ENCODE results near the gene THSD7B.

THSD7B gene

DNA sequence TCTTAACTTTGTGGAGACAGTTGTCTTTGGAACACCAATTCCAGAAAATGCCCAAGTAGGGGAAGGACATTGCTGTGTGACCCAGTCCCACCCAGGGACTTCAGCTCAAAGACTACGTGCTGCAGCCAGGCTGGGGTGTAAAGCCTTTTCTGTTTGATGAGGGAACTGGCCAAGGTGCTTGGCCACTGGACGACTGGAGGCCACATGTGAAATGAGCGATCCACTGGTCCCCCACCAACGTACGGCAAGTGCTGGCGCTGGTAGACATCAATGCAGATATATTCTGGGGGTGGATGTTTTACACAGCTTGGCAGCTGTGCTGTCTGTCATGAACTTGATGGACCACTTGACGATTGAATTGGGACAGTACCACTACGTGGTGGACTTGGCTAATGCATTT lies 616.4 kb downstream of the THSD7B start:
- no peak for DNase-seq (ENCODE audit: low read depth in 3 of 3)

DNA sequence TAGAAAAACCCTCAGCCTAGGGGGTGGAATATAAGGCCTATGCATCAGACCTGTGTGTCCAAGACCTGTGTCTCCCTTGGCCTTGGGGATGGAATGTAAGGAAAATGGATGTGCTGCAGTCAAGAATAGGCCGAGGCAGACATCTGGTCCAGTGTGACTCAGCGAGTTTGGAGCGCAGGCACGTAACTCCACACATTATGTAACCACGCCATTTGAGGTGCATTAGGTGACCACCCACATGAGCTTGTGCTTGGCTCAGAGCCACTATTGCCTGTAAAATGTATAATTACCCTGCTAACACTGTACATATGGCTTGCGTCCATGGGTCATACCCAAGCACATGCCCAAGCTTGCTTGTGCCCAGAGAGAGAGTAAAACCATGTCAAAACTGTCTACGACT lies 618.0 kb downstream of the THSD7B start:
- DNase-seq (ENCODE audit: low read depth in 3 of 3), result no peak

DNA sequence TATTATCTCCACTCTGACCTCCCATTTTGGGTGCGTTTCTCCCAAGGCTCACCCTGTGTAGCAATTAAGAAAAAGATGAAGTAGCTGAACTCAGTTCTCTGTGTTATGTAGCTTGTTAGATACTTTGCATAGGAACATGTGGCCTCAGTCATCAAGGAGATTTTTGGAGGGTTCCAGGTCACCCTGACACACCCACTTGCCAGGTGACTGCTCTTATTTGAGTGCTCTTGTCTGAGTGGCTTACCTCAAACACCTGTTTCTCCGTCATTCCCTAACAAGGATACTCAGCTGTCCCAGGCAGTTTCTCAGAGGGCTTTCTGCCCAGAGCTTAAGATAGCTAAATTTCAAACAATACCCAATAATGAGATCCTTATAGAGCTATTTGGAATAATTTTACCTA lies 621.7 kb downstream of the THSD7B start:
- no peak for DNase-seq (ENCODE audit: low read depth in 3 of 3)

DNA sequence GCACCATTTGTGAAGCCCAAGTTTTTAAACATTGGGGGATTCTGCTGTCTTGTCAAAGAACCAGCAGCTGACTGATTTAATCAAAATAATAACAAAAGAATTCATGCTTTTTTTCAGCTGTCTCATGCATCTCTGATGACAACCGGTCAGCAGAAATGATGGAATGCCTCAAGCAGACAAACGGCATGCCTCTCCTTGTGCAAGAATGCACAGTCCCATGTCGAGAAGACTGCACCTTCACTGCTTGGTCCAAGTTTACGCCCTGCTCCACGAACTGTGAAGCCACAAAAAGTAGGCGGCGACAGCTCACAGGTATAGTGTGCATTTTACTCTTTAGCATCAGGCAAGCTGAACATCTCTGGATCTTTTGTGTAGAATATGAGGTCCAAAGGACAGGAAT lies 640.2 kb downstream of the THSD7B start:
- DNase-seq (ENCODE audit: low read depth in 3 of 3), result no peak

DNA sequence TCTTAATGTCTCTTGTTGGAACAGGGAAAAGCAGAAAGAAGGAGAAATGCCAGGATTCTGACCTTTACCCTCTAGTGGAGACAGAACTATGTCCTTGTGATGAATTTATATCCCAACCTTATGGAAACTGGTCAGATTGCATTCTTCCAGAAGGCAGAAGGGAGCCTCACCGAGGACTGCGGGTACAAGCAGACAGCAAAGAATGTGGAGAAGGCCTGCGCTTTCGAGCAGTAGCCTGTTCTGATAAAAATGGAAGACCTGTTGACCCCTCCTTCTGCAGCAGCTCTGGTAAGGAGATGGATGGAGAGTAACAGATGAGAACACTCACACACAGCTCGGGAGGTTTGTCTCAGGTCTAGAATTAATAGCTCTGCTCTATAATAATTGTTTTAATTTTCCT lies 646.2 kb downstream of the THSD7B start:
- DNase-seq (ENCODE audit: low read depth in 3 of 3), result no peak

DNA sequence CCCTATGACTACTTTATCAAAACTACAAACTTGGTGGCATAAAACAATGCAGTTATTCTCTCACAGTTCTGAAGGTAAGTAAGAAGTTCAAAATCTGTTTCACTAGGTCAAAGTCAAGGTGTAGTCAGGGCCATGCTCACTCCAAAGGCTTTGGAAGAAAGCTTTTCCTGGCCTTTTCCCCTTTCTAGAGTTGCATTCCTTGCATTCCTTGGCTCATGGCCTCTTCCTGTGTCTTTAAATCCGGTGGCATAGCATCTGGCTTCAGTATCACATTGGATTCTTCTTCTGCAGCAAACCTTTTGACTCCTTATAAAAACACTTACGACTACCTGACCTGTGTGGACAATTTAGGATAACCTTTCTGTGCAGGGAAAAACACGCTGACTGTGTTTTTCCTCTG lies 655.4 kb downstream of the THSD7B start:
- DNase-seq (ENCODE audit: low read depth in 3 of 3), result no peak

DNA sequence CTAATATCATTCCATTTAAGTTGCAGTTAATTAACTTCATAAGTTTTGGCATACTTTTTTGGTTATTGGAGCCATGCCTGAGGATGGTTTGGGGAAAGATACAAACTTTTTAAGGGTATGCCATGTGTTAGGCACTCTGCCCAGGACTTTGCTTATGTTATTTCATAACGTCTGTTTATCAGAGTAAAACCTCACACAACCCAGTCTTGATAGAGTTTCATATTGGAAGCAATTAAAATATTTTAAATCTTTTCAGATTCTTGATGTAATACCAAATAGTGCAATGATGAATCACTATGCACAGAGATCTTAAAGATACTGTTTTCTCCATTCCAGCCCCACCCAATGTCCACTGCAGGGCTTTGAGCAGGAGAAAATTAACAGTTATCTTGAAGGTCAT lies 669.8 kb downstream of the THSD7B start:
- DNase-seq (ENCODE audit: low read depth in 3 of 3), result no peak

DNA sequence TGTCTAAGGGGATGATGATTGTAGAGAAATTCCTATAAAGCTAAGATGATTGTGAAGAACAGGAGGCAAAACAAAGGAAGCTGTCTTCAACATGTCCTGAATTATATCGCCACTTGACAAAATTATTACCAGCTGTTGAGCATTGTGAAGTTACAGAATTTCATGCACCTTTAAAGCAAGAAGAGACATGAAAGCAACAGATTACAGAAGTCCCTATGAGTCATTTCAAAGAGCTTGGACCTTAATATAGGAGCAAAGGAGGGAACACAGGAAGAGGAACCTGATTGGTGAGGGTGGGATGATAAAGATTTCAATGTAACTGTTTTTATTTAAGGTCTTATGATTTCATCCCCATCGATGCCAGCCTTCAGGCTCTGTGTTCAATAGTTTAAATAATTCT lies 672.0 kb downstream of the THSD7B start:
- DNase-seq (ENCODE audit: low read depth in 3 of 3), result no peak

DNA sequence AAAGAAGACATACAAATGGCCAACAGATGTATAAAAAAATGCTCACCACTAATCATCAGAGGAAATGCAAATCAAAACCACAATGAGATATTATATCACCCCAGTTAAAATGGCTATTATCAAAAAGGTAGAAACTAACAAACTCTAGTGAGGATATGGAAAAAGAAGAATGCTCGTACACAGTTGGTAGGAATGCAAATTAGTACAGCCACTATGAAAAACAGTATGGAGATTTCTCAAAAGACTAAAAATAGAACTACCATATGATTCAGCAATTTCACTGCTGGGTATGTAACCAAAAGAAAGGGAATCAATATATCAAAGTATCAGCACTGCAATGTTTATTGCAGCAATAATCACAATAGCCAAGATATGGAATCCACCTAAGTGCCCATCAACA lies 679.6 kb downstream of the THSD7B start:
- no peak for DNase-seq (ENCODE audit: low read depth in 3 of 3)

DNA sequence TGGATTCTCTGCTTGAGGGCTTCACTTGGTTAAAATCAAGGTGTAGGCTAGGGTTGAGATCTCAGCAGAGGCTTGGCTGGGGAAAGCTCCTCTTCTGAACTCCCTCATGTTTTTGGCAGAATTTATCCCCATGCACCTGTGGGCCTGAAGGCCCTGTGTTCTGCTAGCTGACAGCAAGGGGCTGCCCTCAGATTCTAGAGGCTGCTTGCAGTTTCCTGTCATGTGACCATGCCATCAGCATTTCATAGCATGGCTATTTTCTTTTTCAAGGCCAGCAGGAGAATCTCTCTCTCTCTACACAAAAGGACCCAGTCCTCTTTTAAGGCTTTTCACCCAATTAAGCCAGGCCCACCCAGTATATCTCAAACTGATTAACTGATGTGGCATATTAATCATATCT lies 684.1 kb downstream of the THSD7B start:
- no peak for DNase-seq (ENCODE audit: low read depth in 3 of 3)

DNA sequence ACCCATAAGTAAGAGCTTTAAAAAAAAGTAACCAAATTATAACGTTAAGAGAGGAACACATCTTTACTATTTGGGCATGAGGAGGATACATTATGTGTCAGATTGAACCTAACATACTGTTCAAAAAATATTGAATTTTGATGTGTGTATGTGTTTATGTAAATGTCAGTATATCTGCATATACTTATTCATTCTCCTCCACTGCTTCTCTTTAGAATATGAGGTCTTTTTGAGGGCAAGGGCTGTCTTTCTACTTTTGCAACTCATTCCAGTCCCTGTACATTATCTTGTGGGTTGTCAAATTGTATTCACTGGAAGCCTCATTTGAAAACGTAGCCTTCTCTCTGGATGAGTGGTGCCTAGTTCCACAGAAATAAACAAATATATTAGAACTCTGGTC lies 689.5 kb downstream of the THSD7B start:
- DNase-seq (ENCODE audit: low read depth in 3 of 3), result no peak

DNA sequence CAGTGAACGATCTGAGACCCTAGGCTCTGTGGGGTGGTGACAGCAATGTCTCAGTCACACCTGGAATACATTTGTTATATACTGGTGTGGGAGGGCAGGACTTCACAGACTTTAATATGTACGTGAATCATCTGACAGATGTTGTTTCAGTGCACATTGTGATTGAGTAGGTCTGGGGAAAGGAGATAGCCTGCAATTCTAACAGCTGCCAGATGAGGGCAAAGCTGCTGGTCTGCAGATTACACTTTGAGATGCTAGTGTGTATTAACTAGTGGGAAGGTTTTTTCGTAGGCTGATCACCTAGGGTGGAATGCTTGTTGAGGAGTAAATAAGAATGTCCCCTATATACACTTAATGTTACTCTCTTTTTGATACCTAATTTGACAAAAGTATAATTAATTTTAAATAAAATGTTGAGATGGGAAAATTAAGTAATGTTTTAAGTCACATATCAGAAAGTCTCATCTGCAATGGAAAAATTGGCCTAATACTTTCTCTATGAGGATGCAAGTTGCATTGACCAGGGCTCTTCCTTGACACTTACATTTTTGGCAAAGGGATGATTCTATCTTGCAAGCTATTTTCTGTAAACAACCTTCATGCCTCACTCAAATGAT lies 702.0 kb downstream of the THSD7B start:
- no peak for DNase-seq (ENCODE audit: low read depth in 3 of 3)

DNA sequence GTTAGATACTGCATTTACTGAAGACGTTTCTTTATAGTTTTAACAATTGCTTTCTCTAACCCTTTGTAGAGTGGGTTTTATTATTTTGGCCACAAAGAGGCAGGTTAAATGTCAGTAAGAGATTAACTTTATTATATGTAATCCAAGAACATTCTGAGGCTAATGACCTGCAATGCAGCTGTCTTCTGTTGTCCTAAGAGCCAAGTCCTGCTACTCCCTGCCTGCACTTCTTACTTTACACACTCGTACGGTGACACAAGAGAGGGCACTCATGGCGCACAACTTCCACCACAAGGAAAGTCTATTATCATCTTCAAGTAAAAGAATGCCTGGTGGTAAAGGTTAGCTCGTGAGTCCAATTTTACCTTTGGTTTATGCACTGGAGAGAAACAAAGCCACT lies 727.9 kb downstream of the THSD7B start:
- no peak for DNase-seq (ENCODE audit: low read depth in 3 of 3)

DNA sequence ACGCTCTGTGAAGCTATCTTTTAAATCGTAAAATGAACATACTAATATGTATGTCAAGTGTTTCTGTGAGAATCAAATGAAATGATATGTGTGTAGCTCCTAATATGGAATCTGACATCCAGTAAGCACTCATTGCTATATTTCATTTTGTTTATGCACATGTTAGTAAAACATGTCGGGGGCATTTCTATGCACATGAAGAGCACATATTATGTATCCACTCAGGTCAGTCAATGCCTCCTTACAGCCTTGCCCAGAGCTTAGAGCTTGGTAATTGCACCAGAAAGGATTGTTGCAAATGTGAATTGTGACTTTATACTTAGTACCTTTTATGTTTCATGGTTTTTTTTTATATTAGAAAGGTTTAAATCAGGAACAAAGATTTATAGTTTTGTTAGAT lies 735.3 kb downstream of the THSD7B start:
- no peak for DNase-seq (ENCODE audit: low read depth in 3 of 3)

DNA sequence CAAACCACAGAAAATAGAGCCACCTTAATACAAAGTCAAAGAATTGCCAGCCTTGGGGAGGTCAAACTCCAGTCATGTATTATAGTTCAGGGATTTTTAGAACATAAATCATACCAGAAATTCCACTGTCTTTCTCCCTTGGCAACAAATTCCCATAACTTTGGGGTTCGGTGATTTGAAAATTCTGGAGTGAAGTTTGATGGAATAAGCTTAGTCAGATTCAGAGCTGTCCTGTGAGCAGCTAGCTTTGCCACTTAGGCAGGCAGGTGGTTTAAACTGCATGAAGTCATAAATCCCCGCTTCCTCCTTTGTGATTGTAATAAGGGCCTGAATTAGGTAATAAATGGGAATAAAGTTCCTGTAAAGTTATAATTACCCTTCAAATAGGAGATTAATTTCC lies 741.9 kb downstream of the THSD7B start:
- DNase-seq (ENCODE audit: low read depth in 3 of 3), result no peak

DNA sequence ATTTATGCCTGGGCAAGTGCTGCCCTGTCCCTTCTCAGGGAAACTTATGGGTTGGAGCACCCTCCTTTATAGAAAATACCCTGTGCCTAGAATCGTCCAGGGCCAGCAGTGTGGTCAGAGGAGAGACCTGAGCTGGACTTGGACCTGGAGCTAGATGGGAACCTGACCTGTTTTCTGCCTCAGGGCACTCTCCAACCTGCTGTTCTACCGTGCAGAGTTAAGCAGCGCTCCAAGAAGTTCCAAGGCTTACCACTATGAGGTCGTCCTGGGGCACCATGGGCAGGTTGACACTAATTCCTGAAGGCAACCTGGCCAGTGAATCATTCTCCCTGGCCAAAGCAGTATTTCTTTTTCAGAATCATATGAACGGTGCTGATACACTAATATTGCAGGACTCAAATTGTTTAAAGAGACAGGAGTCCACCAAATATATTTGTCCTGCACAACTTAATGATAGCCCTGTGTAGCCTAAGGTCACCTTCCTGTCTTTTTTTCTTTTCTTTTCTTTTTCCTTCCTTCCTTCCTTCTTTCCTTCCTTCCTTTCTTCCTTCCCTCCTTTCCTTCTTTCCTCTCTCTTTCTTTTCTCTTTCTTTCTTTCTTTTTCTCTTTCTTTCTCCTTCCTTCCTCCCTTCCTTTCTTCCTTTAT lies 743.5 kb downstream of the THSD7B start:
- no peak for DNase-seq (ENCODE audit: low read depth in 3 of 3)

DNA sequence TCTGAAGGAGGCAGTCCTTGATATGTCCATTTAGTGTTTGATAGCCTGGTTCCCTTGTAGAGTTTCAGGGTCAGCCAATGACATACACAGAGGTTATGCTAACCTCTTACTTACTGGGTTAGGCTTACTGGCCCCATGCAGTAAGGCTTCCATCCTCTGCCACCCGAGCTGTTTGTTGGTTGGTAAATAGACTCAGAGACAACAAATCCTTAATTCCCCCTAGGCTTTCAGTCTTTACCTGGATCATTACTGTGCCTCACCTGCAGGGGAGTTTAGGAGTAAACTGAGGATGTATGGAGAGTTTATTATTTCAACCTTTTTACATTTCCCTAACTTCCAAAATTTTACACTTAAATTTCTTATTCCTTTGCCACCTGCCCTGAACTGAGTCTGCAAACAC lies 746.2 kb downstream of the THSD7B start:
- DNase-seq (ENCODE audit: low read depth in 3 of 3), result no peak

DNA sequence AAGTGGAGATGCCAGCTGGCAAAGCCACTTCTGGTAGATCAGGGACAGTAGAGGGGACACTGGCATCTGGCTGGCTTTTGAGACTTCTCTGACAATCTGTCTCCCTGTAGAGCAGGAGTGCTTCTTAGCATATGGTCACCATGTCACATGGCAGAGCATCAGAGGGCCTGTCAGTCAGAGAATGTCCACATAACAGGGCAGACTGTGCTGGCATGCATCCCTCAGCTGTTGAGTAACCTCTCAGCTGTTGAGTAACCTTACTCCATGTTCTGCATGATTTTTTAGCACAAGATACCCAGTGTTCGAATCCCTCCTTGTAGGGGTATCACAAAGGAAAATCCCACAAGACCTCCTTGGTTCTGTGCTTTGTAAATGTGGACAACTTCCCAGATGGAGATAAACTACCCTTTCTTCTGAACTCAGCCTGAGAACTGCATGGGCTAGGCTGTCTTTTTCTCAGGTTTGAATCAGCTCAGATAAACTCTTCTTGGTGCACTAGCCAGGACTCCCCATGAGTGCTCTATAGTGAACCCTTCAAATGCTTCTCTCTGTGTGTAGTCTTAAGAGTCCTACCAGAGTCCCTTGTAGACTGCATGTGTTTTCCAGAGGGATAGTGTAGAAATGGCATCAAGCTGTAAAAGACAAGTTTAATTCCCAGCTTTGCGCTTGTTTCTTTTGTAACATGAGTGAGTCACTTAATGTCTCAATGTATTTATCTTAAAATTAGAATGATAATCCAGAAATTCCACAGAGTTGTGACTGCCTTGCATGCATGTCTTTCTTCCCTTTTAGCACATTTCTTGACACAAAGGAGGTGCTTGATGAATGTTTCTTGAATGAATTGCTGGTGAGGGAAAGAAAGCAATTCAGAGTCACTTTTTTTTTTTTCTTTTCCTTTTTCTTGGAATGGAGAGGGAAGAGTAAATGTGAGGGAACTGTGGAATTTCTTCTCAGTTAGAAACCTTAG lies 756.6 kb downstream of the THSD7B start:
- no peak for DNase-seq (ENCODE audit: low read depth in 3 of 3)

DNA sequence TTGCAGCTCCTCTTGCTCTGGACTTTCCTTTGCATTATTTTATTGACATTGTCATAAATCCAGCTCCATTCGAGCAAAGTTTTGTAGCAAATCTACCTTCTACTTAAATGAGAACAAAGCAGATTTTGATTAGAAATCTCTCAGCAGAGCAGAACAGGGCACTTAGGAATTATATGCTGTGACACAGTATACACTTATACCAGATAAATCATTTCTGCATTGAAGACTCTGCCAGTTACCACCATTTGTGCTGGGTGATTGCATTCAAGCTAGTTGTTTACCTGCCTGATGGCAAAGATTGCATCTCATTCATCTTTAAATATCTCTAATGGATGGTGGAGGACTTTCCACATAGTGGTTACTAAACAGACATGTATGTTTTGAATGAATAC lies 757.3 kb downstream of the THSD7B start:
- no peak for DNase-seq (ENCODE audit: low read depth in 3 of 3)

DNA sequence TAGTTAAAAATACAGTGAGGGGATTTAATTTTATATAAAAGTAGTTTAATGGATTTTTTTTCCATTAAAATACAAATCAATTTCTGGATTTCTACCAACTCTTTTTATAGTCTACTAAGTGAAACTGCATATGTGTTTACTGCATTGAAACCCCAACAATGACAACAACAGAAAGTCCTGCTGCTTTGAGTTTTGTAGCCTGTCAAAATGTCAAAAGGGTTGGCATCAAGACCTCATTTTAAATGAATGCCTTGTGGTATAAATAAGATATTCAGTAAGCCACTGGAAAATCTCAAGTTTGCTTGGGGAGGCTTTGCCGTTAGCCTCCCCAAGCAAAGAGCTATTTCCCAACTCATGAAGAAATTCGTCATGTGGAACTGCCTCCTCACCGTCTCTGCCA lies 758.6 kb downstream of the THSD7B start:
- no peak for DNase-seq (ENCODE audit: low read depth in 3 of 3)

DNA sequence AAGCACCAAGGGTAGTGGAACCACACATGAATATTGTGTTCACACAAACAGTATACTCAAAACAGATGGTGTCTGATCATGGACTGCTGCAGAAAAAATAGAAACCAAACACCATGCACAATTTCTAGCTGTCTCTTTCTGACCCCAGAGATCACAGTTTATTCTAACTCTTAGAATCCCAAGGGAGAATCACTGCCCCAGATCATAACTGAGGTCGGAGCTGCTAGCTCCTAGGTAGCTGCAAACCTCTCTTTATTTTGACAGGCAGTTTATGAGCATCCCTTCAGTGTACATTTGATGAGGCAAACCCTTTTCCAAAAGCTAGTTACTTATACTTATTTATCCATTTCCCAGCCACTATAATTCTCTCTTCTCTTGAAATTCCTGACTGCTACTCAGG lies 759.8 kb downstream of the THSD7B start:
- DNase-seq (ENCODE audit: low read depth in 3 of 3), result no peak

DNA sequence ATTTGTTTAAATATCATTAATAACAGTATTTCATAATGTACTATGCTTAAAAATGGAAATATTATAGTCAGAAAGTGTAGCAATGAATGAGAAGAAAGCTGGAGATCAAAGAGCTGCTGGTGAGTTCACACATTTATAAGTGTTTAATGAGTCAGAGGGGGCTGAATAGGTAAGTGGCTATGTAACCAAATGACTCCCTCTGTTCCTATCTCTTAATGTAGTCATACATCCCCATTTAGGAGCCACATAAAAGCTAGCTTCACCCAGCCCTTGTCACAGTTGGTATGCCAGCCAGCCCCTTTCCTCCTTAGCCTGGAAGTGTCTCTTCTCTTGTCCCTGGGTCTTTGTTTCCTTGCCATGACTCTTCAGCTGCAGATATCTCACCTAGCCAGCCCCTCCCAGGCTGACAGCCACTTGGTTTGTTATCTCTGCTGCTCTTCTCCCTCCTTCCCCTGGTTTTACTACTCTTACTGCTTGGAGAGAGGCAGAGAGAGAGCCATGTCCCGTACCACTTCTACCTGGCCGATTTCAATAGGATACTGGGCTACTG lies 760.4 kb downstream of the THSD7B start:
- DNase-seq (ENCODE audit: low read depth in 3 of 3), result no peak

DNA sequence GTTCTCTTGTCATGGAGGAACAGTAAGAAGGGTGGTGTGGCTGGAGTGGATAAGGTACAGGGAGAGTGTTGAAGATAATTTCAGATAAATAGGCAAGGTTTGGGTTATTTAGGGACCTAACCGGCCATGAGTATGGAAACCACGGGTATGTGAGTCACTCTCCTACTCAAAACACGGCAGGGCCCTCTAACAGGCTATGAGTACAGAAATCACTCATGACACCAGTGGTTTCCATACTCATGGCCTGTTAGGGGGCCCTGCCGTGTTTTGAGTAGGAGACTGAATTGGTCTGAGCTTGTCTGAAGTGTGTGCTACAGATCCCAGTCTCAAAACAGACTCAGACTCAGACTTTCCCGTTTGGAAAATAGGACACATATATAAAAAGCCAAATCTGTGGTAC lies 770.6 kb downstream of the THSD7B start:
- no peak for DNase-seq (ENCODE audit: low read depth in 3 of 3)

Measured in stimulated activated CD4-positive, alpha-beta T cell treated with anti-CD3 and anti-CD28 coated beads, TNF-alpha, amount 100 ng/mL, for 48 hours (primary cell).